Activated T-cell treated with anti-CD3 and anti-CD28 coated beads, Interleukin-2, amount 50 U/mL, for 72 hours (primary cell): Measurements from ENCODE around the gene DAND5. TPM values are rescaled to one million over a fixed set of nuclear protein-coding genes. Genes with fewer than 3 reads are reported as not detected.

Source experiments
- ATAC-seq, 2 donors: fragments of 150-1000 bp; cut with Tn5 transposase; replicated peaks in 1 of 2; 2 replicates each; pipeline ENCODE4 v1.10.0; 2021; ENCODE audit warnings: moderate library complexity in 2 of 2, mild to moderate bottlenecking in 1 of 2
- DNase-seq, 2 donors: peaks; one replicate each; pipeline ENCODE4 v3.0.0; 2021 to 2022; ENCODE audit warnings: mixed read lengths in 1 of 2
- H3K27ac Mint-ChIP-seq: one replicate; pipeline ENCODE4 v1.8.0; 2022; ENCODE audit warnings: mild to moderate bottlenecking, moderate library complexity, mixed read lengths
- H3K27me3 Mint-ChIP-seq: one replicate; pipeline ENCODE4 v1.8.0; 2022; ENCODE audit warnings: low read depth, mixed read lengths
- H3K36me3 Mint-ChIP-seq, 2 donors: one replicate each; pipeline ENCODE4 v1.8.0; 2022; ENCODE audit warnings: mixed read lengths in 2 of 2, mild to moderate bottlenecking in 1 of 2; ENCODE audit not compliant: insufficient read depth in 2 of 2
- H3K4me1 Mint-ChIP-seq: one replicate; pipeline ENCODE4 v1.8.0; 2022; ENCODE audit warnings: low read depth, mixed read lengths
- H3K4me3 Mint-ChIP-seq, 2 donors: one replicate each; pipeline ENCODE4 v1.8.0; 2022; ENCODE audit warnings: mild to moderate bottlenecking in 2 of 2, mixed read lengths in 2 of 2, moderate library complexity in 2 of 2
- H3K9me3 Mint-ChIP-seq, 2 donors: one replicate each; pipeline ENCODE4 v1.8.0; 2022; ENCODE audit warnings: mixed read lengths in 2 of 2
- total RNA-seq, 2 donors: library from RNA; stranded (reverse); gene quantifications; one replicate each; pipeline ENCODE4 v1.2.3, GENCODE V29; 2022

DAND5 gene
- total RNA-seq, 2 donors from 2014 or later, result 0.12 to 0.32 TPM

- Mint-ChIP-seq H3K9me3 (no peaks in the 10 kb centered on the region), H3K36me3 (peaks cover 0 to 1% of the 10 kb centered on the region in 2 donors), H3K4me3 (no peak overlapping the region), H3K4me1 (peaks cover 36% of the 10 kb centered on the region), H3K27me3 (peaks cover 65% of the 10 kb centered on the region), H3K27ac (peak overlapping the region; percentile 13)
- ATAC-seq (no peak), DNase-seq (no peak)
Observed at GRCh38 chr19:13014921-13015280, 45.5 kb downstream of the DAND5 start.

DNA sequence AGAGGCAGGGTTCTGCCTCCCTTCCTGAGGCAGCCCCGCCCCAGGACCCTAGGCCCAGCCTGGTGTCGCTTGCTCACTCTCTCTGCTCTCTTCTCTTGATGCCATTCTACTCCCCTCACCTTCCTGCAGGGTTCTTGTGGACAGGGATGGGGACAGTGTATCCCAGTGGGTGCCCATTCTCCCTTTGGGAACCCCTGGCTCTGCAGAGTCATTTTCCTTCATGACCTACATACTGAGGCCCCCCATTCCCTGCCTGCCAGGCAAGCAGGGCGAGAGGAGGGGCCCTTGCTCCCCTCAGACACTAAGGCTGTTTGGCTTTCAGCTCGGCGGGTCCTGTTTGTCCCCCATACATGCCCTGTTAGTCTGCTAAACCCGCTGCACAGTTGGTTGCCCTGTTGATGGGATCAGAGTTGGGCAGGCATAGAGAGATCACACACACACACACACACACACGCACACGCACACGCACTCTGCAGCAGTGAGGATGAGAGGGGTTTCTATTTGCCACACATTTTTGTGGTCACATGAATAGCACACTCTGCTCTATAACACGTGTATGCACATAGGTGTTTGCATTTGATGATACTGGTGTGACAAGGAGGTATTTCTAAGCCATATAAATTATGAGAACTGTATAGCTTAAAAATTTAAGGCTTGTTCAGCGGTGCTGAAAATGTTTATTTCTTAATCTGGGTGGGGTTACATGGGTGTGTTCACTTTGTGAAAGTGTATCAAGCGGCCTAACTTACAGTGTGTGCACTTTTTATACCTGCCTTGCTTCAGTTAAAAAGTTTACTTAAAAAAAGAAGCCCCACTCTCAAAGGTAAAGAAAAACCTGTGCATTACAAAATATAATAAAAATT is 46.2 kb downstream of the DAND5 start:
- H3K27me3 Mint-ChIP-seq, result peaks cover 63% of the 10 kb centered on the region
- no peak for ATAC-seq

GRCh38 chr19:13016245-13016627 is 46.9 kb downstream of the DAND5 start:
- H3K4me3 Mint-ChIP-seq, result no peak overlapping the region
- H3K36me3 Mint-ChIP-seq, result peaks cover 0 to 1% of the 10 kb centered on the region in 2 donors
- H3K27me3 Mint-ChIP-seq, result peaks cover 60% of the 10 kb centered on the region
- ATAC-seq (no peak), DNase-seq (no peak)
- H3K4me1 Mint-ChIP-seq, result peaks cover 35% of the 10 kb centered on the region
- H3K27ac Mint-ChIP-seq, result no peak overlapping the region
- no peaks in the 10 kb centered on the region for H3K9me3 Mint-ChIP-seq

More for the DNA sequence above, 46.2 kb downstream of the DAND5 start:
- peaks cover 0 to 1% of the 10 kb centered on the region in 2 donors for H3K36me3 Mint-ChIP-seq
- H3K9me3 Mint-ChIP-seq, result no peaks in the 10 kb centered on the region
- H3K4me1 Mint-ChIP-seq, result peaks cover 39% of the 10 kb centered on the region
- no peak for DNase-seq
- no peak overlapping the region for H3K4me3 Mint-ChIP-seq
- H3K27ac Mint-ChIP-seq, result no peak overlapping the region

GRCh38 chr19:13016628-13017305 is 47.4 kb downstream of the DAND5 start:
- ATAC-seq (no peak), DNase-seq (no peak)
- Mint-ChIP-seq H3K36me3 (peaks cover 0 to 1% of the 10 kb centered on the region in 2 donors), H3K4me3 (no peak overlapping the region), H3K27ac (no peak overlapping the region), H3K4me1 (peaks cover 32% of the 10 kb centered on the region), H3K9me3 (no peaks in the 10 kb centered on the region), H3K27me3 (peaks cover 60% of the 10 kb centered on the region)

- no peak overlapping the region for H3K27ac Mint-ChIP-seq
- no peak for DNase-seq
- no peaks in the 10 kb centered on the region for H3K9me3 Mint-ChIP-seq
- H3K36me3 Mint-ChIP-seq, result peaks cover 0 to 1% of the 10 kb centered on the region in 2 donors
- peaks cover 36% of the 10 kb centered on the region for H3K4me1 Mint-ChIP-seq
- no peak for ATAC-seq
- H3K27me3 Mint-ChIP-seq, result peaks cover 58% of the 10 kb centered on the region
- no peak overlapping the region for H3K4me3 Mint-ChIP-seq
Observed at GRCh38 chr19:13017306-13018034, 48.1 kb downstream of the DAND5 start.

DNA sequence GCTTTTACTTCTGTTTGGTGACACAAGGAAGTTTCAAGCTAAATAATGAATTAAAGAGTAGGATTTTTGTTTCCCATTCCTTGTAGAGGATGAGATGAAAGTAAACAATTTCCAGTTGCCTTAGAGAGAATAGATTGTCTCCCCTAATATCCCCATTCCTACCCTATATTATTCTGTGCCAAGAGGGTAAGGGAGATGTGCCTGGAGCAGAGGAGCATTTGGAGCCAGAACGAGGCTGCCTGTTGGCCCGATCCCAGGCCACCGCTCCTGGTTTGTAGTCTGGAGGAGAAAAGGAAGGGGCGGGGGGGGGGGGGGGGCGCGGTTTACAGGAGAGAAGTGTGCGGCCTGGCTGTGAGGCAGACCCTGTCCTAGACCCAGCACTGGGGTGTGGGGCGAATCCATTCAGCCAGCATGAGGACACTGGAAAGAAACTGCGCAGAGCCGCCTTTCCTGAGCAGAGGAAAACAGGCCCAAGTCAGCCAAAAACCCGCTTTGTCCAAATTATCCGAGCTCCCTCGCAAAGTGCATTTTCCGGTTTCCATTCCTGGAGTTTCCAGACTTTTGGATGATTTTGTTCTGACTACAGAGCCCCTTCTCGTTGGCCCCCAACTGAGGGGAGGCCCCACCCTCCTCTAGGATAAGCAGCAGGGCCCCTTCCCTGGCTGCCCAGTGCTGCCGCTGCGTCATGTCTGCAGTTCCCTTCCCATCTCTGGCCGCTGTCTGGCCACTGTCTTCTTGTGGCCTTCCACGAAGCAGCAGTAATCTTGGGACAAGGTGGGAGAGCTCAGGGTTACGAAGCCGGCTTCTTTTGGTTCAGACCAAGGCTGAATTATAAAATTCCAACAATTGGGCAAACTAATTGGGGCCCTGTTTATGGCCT is 48.9 kb downstream of the DAND5 start:
- Mint-ChIP-seq H3K36me3 (no peaks in the 10 kb centered on the region), H3K27me3 (peaks cover 55% of the 10 kb centered on the region), H3K4me3 (no peak overlapping the region), H3K27ac (no peak overlapping the region), H3K4me1 (peaks cover 34% of the 10 kb centered on the region), H3K9me3 (no peaks in the 10 kb centered on the region)
- DNase-seq (no peak), ATAC-seq (no peak)

- H3K4me3 Mint-ChIP-seq, result no peak overlapping the region
- H3K9me3 Mint-ChIP-seq, result no peaks in the 10 kb centered on the region
- ATAC-seq (no peak), DNase-seq (no peak)
- peaks cover 30% of the 10 kb centered on the region for H3K4me1 Mint-ChIP-seq
- H3K27me3 Mint-ChIP-seq, result peaks cover 54% of the 10 kb centered on the region
- H3K36me3 Mint-ChIP-seq, result no peaks in the 10 kb centered on the region
- no peak overlapping the region for H3K27ac Mint-ChIP-seq
Observed at GRCh38 chr19:13019332-13019731, 50.0 kb downstream of the DAND5 start.

DNA sequence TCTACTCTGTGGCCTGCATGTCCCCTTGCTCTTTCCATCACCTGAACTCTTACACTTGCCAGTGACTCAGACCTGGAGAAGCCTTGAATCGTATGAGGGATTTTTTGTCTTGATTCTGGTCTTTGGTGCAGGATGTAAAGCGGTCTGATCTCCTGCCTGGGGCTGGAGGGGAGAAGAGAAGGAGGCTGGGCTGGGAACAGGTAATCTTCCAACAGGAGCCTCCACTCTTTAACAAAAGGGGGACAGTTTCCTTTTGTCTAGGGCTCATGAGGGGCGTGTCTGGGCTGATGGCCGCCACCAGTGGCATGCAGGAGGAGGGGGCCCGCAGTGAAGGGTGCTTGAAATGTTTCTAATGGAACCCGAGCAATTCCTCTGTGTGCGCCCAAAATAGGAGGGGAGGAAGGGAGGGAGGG is 50.6 kb downstream of the DAND5 start:
- Mint-ChIP-seq H3K27ac (no peak overlapping the region), H3K4me1 (peaks cover 28% of the 10 kb centered on the region), H3K36me3 (peaks cover 0 to 3% of the 10 kb centered on the region in 2 donors), H3K4me3 (no peak overlapping the region), H3K9me3 (no peaks in the 10 kb centered on the region), H3K27me3 (peaks cover 54% of the 10 kb centered on the region)
- no peak for DNase-seq
- no peak for ATAC-seq

DNA sequence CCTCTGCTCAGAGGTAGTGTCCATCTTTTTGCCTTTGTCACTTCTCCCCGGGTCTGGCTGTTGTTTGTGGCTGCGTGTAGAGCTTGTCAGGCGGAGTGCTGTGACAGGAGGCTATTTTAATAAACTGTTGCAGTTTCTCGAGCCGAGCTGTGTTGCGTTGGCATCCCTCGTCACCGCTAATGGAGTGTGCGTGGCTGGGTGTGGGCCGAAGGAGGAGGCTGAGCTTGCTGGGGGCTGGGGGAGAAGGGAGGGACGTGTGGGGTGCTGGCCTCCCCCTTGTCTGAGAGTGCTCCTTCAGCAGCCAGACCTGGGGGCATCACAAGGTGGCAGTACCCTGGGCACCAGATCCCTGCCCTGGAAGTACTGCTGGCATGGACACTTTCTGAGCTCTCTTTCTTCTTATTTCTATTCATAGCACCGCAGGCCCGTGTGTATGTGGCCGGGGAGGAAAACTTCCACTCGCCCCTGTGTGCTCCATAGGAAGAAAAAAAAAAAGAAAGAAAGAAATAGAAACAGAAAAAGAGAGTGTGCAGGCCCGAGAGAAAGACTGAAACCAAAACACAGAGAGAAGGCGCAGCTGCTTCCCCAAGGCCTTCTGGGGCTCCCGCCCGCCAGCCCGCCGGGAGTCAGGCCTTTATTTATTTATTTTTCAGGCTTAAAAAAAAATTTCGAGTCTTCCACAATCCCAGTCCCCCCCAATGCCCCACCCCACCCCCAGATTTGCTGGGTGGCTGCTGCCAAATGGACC is 52.9 kb downstream of the DAND5 start:
- Mint-ChIP-seq H3K4me3 (peak overlapping the region; percentile 56 to 77), H3K27ac (no peak overlapping the region), H3K9me3 (no peaks in the 10 kb centered on the region), H3K36me3 (peaks cover 0 to 3% of the 10 kb centered on the region in 2 donors), H3K27me3 (peaks cover 47% of the 10 kb centered on the region), H3K4me1 (peaks cover 33% of the 10 kb centered on the region)
- ATAC-seq (no peak), DNase-seq (no peak)

DNA sequence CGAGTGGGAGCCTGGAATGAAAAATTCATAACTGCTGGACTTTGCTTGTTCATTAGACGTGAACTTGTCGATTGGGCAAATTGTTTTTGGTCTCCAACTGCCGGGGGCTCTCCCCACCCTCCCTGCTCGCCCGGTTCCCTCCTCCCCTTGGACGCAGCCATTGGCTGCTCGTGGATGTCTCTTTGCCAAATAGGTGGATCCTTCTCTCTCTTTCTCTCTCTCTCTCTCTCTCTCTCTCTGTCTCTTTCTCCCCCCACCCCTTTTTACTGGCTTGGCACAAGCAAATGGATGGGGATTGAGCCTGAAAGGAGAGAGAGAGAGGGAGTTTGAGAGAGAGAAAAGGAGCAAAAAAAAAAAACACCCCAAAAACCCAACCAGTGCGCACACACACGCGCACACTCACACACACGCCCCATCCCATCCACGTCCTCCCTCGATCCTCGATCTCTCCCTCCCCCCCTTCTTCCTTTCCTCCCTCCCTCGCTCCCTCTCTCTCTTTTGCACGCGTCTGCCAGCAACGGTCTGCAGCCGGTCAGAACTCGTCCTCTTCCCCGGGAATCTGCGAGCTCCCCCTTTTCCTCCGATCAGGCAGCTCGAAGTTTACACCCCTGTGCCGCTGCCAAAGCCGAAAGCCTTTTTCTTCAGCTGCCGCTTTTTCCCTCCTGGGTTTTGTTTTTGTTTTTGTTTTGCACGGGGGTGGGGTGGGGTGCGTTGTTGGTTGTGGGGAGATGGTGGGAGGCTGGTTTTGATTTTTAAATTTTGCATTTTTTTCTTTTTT is 53.7 kb downstream of the DAND5 start:
- no peaks in the 10 kb centered on the region for H3K9me3 Mint-ChIP-seq
- H3K27ac Mint-ChIP-seq, result no peak overlapping the region
- H3K4me1 Mint-ChIP-seq, result peaks cover 33% of the 10 kb centered on the region
- H3K27me3 Mint-ChIP-seq, result peaks cover 47% of the 10 kb centered on the region
- peaks cover 0 to 3% of the 10 kb centered on the region in 2 donors for H3K36me3 Mint-ChIP-seq
- ATAC-seq, result peak; percentile 37 to 41
- no peak for DNase-seq
- peak overlapping the region; percentile 77 to 81 for H3K4me3 Mint-ChIP-seq

DNA sequence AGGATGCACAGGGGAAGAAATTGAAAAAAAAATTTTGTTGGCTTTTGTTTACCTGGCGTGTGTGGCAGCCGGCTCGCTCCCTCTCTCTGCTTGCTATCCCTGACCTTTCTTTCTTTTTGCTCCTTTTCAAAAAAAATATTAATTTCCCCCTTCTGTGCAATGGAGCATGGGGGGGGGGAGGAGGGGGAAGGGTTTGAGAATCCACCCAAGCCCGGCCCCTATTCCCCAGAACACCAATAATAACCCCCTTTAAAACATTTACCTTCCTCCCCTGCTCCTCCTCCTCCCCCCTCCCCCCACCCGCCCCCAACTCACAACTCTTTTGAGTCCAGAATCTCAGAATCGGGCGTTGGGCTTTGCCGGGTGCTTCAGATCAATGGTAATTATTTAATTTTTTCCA is 54.3 kb downstream of the DAND5 start:
- Mint-ChIP-seq H3K27ac (no peak overlapping the region), H3K4me3 (peak overlapping the region; percentile 77 to 81), H3K9me3 (no peaks in the 10 kb centered on the region), H3K4me1 (peaks cover 33% of the 10 kb centered on the region), H3K36me3 (peaks cover 0 to 3% of the 10 kb centered on the region in 2 donors), H3K27me3 (peaks cover 47% of the 10 kb centered on the region)
- DNase-seq (no peak), ATAC-seq (no peak)
